ENCODE measurements around the gene TCERG1L. TPM values are rescaled to one million over a fixed set of nuclear protein-coding genes. Genes with fewer than 3 reads are reported as not detected.

Gene TCERG1L
- polyA plus RNA-seq, 1 donor from 2014 or later, result 0.53 TPM

- Histone ChIP-seq H3K27ac (ENCODE audit: low read length) (no peak overlapping the region), H3K36me3 (ENCODE audit: insufficient read depth, low read length) (no peaks in the 10 kb centered on the region), H3K4me2 (ENCODE audit: low read length) (no peak overlapping the region), H3K79me2 (replicated peaks; ENCODE audit: insufficient read depth, low read length) (no peaks in the 10 kb centered on the region), H3K9me2 (ENCODE audit: insufficient read depth, low read length) (no peaks in the 10 kb centered on the region), H3K4me3 (ENCODE audit: low read length) (no peak overlapping the region), H2AFZ (ENCODE audit: low read depth, low read length) (no peak overlapping the region), H3K27me3 (ENCODE audit: insufficient read depth, low read depth, low read length) (no peaks in the 10 kb centered on the region), H3K9ac (ENCODE audit: low read length) (no peak overlapping the region), H4K20me1 (ENCODE audit: insufficient read depth) (no peaks in the 10 kb centered on the region), H3K9me3 (ENCODE audit: low read length) (no peaks in the 10 kb centered on the region), H3F3A (ENCODE audit: insufficient read depth, low read length, poor library complexity, severe bottlenecking) (no peaks in the 10 kb centered on the region)
- no peak for TF ChIP-seq TAF1 (IDR thresholded peaks at IDR 0.05; ENCODE audit: low read depth)
- TF ChIP-seq, protein P1, sequence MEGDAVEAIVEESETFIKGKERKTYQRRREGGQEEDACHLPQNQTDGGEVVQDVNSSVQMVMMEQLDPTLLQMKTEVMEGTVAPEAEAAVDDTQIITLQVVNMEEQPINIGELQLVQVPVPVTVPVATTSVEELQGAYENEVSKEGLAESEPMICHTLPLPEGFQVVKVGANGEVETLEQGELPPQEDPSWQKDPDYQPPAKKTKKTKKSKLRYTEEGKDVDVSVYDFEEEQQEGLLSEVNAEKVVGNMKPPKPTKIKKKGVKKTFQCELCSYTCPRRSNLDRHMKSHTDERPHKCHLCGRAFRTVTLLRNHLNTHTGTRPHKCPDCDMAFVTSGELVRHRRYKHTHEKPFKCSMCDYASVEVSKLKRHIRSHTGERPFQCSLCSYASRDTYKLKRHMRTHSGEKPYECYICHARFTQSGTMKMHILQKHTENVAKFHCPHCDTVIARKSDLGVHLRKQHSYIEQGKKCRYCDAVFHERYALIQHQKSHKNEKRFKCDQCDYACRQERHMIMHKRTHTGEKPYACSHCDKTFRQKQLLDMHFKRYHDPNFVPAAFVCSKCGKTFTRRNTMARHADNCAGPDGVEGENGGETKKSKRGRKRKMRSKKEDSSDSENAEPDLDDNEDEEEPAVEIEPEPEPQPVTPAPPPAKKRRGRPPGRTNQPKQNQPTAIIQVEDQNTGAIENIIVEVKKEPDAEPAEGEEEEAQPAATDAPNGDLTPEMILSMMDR (IDR thresholded peaks at IDR 0.05; ENCODE audit: poor library complexity, severe bottlenecking), result no peak
- TF ChIP-seq SMC3 (conservative IDR thresholded peaks at IDR 0.05; ENCODE audit: poor library complexity), result no peak
- TF ChIP-seq EP300 (conservative IDR thresholded peaks at IDR 0.05; ENCODE audit: poor library complexity, severe bottlenecking), result no peak
- TF ChIP-seq REST (IDR thresholded peaks at IDR 0.05; ENCODE audit: borderline replicate concordance), result no peak
- no peak for TF ChIP-seq RAD21 (conservative IDR thresholded peaks at IDR 0.05)
- no peak for TF ChIP-seq POLR2AphosphoS5 (IDR thresholded peaks at IDR 0.05)
- TF ChIP-seq EZH2 (IDR thresholded peaks at IDR 0.05; ENCODE audit: borderline replicate concordance, insufficient read depth, low read length, poor library complexity, severe bottlenecking), result no peak
- no peak for TF ChIP-seq MXI1 (conservative IDR thresholded peaks at IDR 0.05; ENCODE audit: poor library complexity, severe bottlenecking)
These were observed 38.5 kb downstream of the TCERG1L start for GRCh38 chr10:131272897-131273451.

DNA sequence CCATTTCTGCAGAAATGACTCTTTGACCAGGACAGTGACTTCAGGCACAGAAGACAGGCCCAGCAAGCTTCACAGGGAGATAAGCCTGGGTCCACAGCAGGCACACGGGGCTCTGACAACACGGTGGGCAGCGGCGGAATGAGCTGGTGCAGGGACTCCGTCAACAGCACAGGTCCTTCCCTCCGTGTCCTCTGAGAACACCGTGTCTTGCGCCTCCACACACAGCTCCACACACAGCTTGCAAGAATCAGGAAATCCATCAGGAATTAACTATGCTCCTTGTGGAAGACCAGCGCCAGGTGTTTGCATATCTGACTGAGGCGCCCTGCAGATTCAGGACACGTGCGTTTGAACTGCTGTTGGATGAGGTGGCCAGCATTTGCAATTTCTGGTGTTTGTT, 39.6 kb downstream of the TCERG1L start:
- Histone ChIP-seq H3K36me3 (ENCODE audit: insufficient read depth, low read length) (no peaks in the 10 kb centered on the region), H3K27me3 (ENCODE audit: insufficient read depth, low read depth, low read length) (no peaks in the 10 kb centered on the region), H3K79me2 (replicated peaks; ENCODE audit: insufficient read depth, low read length) (no peaks in the 10 kb centered on the region), H2AFZ (ENCODE audit: low read depth, low read length) (no peak overlapping the region), H3K4me3 (ENCODE audit: low read length) (no peak overlapping the region), H4K20me1 (ENCODE audit: insufficient read depth) (no peaks in the 10 kb centered on the region), H3K9me2 (ENCODE audit: insufficient read depth, low read length) (no peaks in the 10 kb centered on the region), H3K27ac (ENCODE audit: low read length) (no peak overlapping the region), H3F3A (ENCODE audit: insufficient read depth, low read length, poor library complexity, severe bottlenecking) (no peaks in the 10 kb centered on the region), H3K9me3 (ENCODE audit: low read length) (no peaks in the 10 kb centered on the region), H3K4me2 (ENCODE audit: low read length) (no peak overlapping the region), H3K9ac (ENCODE audit: low read length) (no peak overlapping the region)
- TF ChIP-seq TAF1 (IDR thresholded peaks at IDR 0.05; ENCODE audit: low read depth) (no peak), REST (IDR thresholded peaks at IDR 0.05; ENCODE audit: borderline replicate concordance) (no peak), EZH2 (IDR thresholded peaks at IDR 0.05; ENCODE audit: borderline replicate concordance, insufficient read depth, low read length, poor library complexity, severe bottlenecking) (no peak), RAD21 (conservative IDR thresholded peaks at IDR 0.05) (no peak), SMC3 (conservative IDR thresholded peaks at IDR 0.05; ENCODE audit: poor library complexity) (no peak), MXI1 (conservative IDR thresholded peaks at IDR 0.05; ENCODE audit: poor library complexity, severe bottlenecking) (no peak), POLR2AphosphoS5 (IDR thresholded peaks at IDR 0.05) (no peak), EP300 (conservative IDR thresholded peaks at IDR 0.05; ENCODE audit: poor library complexity, severe bottlenecking) (no peak)
- TF ChIP-seq, protein P1 (IDR thresholded peaks at IDR 0.05; ENCODE audit: poor library complexity, severe bottlenecking), result no peak
